ENCODE results near the gene TAF8.

DNA sequence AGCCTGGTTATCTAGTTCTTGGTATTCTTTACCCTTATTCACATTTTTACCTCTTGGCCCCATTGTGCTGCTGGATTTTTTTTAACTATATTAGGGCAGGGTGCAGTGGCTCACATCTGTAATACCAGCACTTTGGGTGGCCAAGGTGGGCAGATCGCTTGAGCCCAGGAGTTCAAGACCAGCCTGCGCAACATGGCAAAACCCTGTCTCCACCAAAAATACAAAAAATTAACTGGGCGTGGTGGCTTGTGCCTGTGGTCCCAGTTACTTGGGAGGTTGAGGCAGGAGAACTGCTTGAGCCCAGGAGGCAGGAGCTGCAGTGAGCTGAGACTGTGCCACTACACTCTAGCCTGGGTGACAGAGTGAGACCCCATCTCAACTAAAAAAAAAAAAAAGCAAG is 12.2 kb upstream of the TAF8 start:
- no peak for TF ChIP-seq POLR2A (IDR thresholded peaks at IDR 0.05)
- TF ChIP-seq, protein P1, sequence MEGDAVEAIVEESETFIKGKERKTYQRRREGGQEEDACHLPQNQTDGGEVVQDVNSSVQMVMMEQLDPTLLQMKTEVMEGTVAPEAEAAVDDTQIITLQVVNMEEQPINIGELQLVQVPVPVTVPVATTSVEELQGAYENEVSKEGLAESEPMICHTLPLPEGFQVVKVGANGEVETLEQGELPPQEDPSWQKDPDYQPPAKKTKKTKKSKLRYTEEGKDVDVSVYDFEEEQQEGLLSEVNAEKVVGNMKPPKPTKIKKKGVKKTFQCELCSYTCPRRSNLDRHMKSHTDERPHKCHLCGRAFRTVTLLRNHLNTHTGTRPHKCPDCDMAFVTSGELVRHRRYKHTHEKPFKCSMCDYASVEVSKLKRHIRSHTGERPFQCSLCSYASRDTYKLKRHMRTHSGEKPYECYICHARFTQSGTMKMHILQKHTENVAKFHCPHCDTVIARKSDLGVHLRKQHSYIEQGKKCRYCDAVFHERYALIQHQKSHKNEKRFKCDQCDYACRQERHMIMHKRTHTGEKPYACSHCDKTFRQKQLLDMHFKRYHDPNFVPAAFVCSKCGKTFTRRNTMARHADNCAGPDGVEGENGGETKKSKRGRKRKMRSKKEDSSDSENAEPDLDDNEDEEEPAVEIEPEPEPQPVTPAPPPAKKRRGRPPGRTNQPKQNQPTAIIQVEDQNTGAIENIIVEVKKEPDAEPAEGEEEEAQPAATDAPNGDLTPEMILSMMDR (IDR thresholded peaks at IDR 0.05) = no peak
